HepG2 (cell line): Measurements from ENCODE around the gene NCOA3. TPM values are rescaled to one million over a fixed set of nuclear protein-coding genes. Genes with fewer than 3 reads are reported as not detected.
A peak's percentile ranks its signal among the peaks of the same experiment; 100 is the strongest.

Source experiments
- ARID2 ChIP-seq: sonication (generic); formaldehyde crosslinking; IDR thresholded peaks from 2 replicates; pipeline ENCODE4 v1.8.1; 2022; ENCODE audit warnings: mild to moderate bottlenecking, missing genetic modification reagents, borderline replicate concordance
- ARNT2 ChIP-seq: sonication (generic); formaldehyde crosslinking; IDR thresholded peaks from 2 replicates; pipeline ENCODE4 v1.8.0; 2022; ENCODE audit warnings: mild to moderate bottlenecking, low read depth, missing genetic modification reagents, moderate library complexity
- DNMT1 ChIP-seq: sonication (generic); formaldehyde crosslinking; IDR thresholded peaks from 2 replicates; pipeline ENCODE4 v1.5.1; 2020; ENCODE audit warnings: mild to moderate bottlenecking, missing genetic modification reagents
- GMEB1 ChIP-seq: sonication (generic); formaldehyde crosslinking; IDR thresholded peaks from 2 replicates; pipeline ENCODE4 v1.5.1; 2020; ENCODE audit warnings: missing genetic modification reagents, mild to moderate bottlenecking, borderline replicate concordance
- GTF3A ChIP-seq: sonication (generic); formaldehyde crosslinking; conservative IDR thresholded peaks from 2 replicates; pipeline ENCODE4 v1.4.0; 2020; ENCODE audit warnings: mild to moderate bottlenecking, missing genetic modification reagents
- MTERF4 ChIP-seq: sonication (generic); formaldehyde crosslinking; IDR thresholded peaks from 2 replicates; pipeline ENCODE4 v1.8.0; 2023; ENCODE audit warnings: mild to moderate bottlenecking, missing genetic modification reagents
- PAF1 ChIP-seq: IDR thresholded peaks from 2 replicates; pipeline ENCODE4 v1.6.1; 2016; ENCODE audit warnings: missing genetic modification reagents, missing compliant biosample characterization
- SMAD1 ChIP-seq: sonication (generic); formaldehyde crosslinking; IDR thresholded peaks from 2 replicates; pipeline ENCODE4 v1.4.0; 2020; ENCODE audit warnings: missing genetic modification reagents, low read depth, mild to moderate bottlenecking, borderline replicate concordance
- THAP7 ChIP-seq: sonication (generic); formaldehyde crosslinking; IDR thresholded peaks from 2 replicates; pipeline ENCODE4 v1.8.1; 2023; ENCODE audit warnings: mild to moderate bottlenecking, missing genetic modification reagents
- TOPORS ChIP-seq: sonication (generic); formaldehyde crosslinking; IDR thresholded peaks from 2 replicates; pipeline ENCODE4 v1.8.0; 2023; ENCODE audit warnings: mild to moderate bottlenecking, missing genetic modification reagents
- TRAFD1 ChIP-seq: sonication (generic); formaldehyde crosslinking; IDR thresholded peaks from 2 replicates; pipeline ENCODE4 v1.5.1; 2020; ENCODE audit warnings: missing genetic modification reagents, mild to moderate bottlenecking, borderline replicate concordance
- ZNF20 ChIP-seq: sonication (generic); formaldehyde crosslinking; IDR thresholded peaks from 2 replicates; pipeline ENCODE4 v1.4.0; 2020; ENCODE audit warnings: mild to moderate bottlenecking, moderate library complexity, missing genetic modification reagents
- ZNF354B ChIP-seq: sonication (generic); formaldehyde crosslinking; IDR thresholded peaks from 2 replicates; pipeline ENCODE4 v1.8.0; 2022; ENCODE audit warnings: mild to moderate bottlenecking, missing genetic modification reagents
- ZNF580 ChIP-seq: IDR thresholded peaks from 2 replicates; pipeline ENCODE4 v1.6.1; 2016; ENCODE audit warnings: low read depth, borderline replicate concordance
- ZNF607 ChIP-seq: sonication (generic); formaldehyde crosslinking; IDR thresholded peaks from 2 replicates; pipeline ENCODE4 v1.5.1; 2020; ENCODE audit warnings: missing genetic modification reagents, mild to moderate bottlenecking, borderline replicate concordance
- ZNF609 ChIP-seq: sonication (generic); formaldehyde crosslinking; IDR thresholded peaks from 2 replicates; pipeline ENCODE4 v1.4.0; 2020; ENCODE audit warnings: mild to moderate bottlenecking, missing genetic modification reagents, borderline replicate concordance
- ZNF740 ChIP-seq: sonication (generic); formaldehyde crosslinking; IDR thresholded peaks from 2 replicates; pipeline ENCODE4 v1.4.0; 2020; ENCODE audit warnings: missing genetic modification reagents
- polyA plus RNA-seq, 8 experiments: library from polyadenylated mRNA; depleted of rRNA in 3 of 8; stranded (reverse) in 7 of 8; unstranded in 1 of 8; fragments of >200 nt; fragmentation: Illumina TruSeq in 4 of 8; extraction: Trizol in 4 of 8; gene quantifications; 2 replicates each; pipeline versions ENCODE4 v1.2.1 to v1.2.3, GENCODE V29; 2011 to 2016; ENCODE audit warnings: low read depth in 4 of 8, missing spikeins in 1 of 8, mixed read lengths in 1 of 8; ENCODE audit not compliant: insufficient read depth in 1 of 8
- total RNA-seq, 5 experiments: library from RNA; depleted of rRNA; stranded (reverse); fragments of >200 nt; fragmentation: Illumina TruSeq; extraction: Trizol; gene quantifications; 2 replicates each; pipeline ENCODE4 v1.2.3, GENCODE V29; 2016; ENCODE audit warnings: low read depth in 1 of 5

The NCOA3 gene
- total and polyA plus RNA-seq, 2 of the 13 experiments (the other 11 are each of a cell fraction or from before 2014, with no cell fraction given) = 35.0 to 56.8 TPM

GRCh38 chr20:47664068-47664437, 162.4 kb downstream of the NCOA3 start (continued):
- no peak for TF ChIP-seq TOPORS
- 0 out of 2 replicates have a peak, but pooled peaks have one; percentile 2 for TF ChIP-seq ZNF580 (CRISPR knock-in tag)
- peak; percentile 58; the same call in 1 of the 2 replicates for TF ChIP-seq ZNF607 (CRISPR knock-in tag)
- 0 out of 2 replicates have a peak, but pooled peaks have one; percentile 65 for TF ChIP-seq TRAFD1 (CRISPR knock-in tag)
- TF ChIP-seq ZNF20 = no peak
- TF ChIP-seq THAP7 (CRISPR knock-in tag) = no peak
- TF ChIP-seq SMAD1 (CRISPR knock-in tag) = peak; percentile 0; the same call in 1 of the 2 replicates
- 0 out of 2 replicates have a peak, but pooled peaks have one; percentile 19 for TF ChIP-seq ZNF609 (CRISPR knock-in tag)
- no peak for TF ChIP-seq ARID2
- 0 out of 2 replicates have a peak, but pooled peaks have one; percentile 58 for TF ChIP-seq ZNF740 (CRISPR knock-in tag)
- no peak for TF ChIP-seq ZNF354B (CRISPR knock-in tag)
- TF ChIP-seq DNMT1 = 0 out of 2 replicates have a peak, but pooled peaks have one; percentile 60
- 0 out of 2 replicates have a peak, but pooled peaks have one; percentile 45 for TF ChIP-seq MTERF4 (CRISPR knock-in tag)
- TF ChIP-seq PAF1 (CRISPR knock-in tag) = no peak
- TF ChIP-seq GTF3A (CRISPR knock-in tag) = 0 out of 2 replicates have a peak, but pooled peaks have one; percentile 24
- 0 out of 2 replicates have a peak, but pooled peaks have one; percentile 16 for TF ChIP-seq GMEB1
- no peak for TF ChIP-seq ARNT2 (CRISPR knock-in tag)
